HG03103 (cell line): ENCODE data around the gene KCNE5.
"Not testable (repeated sequence)": the region's sequence is repeated elsewhere in the genome, so short reads cannot be mapped to it uniquely, and the experiment has no call there.

Experiments
- ATAC-seq: cut with Tn5 transposase; IDR thresholded peaks from one replicate; pipeline ENCODE4 v1.9.1; 2021; ENCODE audit warnings: low read depth; ENCODE audit not compliant: unreplicated experiment

KCNE5 gene

DNA sequence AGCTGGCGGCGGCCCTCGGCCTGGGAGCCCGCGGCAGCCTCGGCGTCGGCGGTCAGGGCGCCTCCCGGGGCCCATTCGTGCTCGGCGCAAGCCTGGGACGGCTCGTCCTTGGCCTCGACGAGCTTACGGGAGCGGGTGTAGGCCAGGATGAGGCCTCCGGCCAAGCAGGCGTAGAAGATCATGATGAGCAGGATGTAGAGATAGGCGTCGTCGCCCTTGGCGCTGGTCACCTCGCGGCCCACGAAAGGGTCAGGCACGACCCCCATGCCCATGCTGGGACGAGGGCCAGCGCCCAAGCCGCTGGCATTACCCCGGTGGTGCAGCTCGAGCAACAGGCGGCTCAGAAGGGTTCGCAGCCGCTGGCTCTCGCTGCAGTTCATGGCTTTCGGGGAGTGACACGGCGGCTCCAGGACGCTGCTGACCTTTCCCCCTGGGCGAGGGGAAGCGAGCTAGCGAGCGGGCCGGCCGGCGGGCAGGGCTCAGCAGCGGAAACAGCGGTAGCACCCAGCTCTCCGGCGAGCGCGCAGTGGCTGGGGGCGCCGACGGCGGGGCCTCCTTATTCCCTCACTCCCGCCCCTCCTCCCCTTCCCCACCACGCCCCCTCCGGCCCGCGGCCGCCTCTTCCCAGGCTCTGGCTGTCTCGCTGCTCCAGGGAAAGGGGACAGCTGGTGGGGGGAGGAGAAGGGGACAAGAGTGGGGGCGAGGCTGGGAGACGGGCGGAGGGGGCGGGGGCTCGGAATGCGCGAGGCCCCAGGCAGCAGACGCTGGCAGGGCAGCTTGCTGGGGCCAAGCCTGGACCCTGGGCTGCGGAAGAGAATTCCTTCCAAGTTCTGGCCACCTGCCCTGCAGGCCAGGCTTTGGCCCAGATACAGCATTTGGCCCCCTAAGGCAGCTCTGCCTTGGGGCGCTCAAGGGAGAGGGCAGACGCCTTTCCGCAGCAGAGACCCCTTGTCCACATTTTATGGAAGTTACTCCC, at the start of gene KCNE5:
TSS of gene KCNE5 (minus strand) at position 532 of the 976 bp plus-strand sequence. CDS start at position 380, 152 bp downstream.
- ATAC-seq, result no peak

GRCh38 chrX:109672239-109672638, 47.3 kb upstream of the KCNE5 start:
- ATAC-seq, result no peak

DNA sequence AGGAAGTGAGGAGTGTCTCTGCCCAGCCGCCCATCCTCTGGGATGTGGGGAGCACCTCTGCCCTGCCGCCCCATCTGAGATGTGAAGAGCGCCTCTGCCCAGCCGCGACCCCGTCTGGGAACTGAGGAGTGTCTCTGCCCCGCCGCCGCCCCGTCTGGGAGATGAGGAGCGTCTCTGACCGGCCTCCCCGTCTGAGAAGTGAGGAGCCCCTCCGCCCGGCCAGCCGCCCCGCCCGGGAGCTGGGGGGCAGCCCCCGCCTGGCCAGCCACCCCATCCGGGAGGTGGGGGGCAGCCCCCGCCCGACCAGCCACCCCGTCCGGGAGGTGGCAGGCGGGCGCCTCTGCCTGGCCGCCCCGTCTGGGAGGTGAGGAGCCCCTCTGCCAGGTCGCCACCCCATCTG, 46.2 kb upstream of the KCNE5 start:
- not testable (repeated sequence) for ATAC-seq

DNA sequence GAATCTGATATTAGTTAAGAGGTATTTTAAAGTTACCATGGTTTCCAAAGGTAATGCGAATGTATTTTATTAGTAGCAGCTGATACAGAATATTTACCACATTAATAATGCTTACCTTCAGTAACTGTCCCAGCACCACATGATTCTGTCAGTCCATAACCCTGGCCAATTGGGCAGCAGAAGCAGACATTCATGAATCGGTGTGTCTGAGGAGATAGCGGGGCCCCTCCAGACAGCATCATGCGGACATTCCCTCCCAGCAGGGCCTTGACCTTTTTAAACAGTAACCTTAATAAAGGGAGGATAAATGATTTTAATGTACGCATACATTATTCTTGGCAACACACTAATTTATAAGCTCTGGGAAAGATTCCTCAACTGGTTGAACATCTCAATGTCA, 43.0 kb upstream of the KCNE5 start:
- no peak for ATAC-seq

DNA sequence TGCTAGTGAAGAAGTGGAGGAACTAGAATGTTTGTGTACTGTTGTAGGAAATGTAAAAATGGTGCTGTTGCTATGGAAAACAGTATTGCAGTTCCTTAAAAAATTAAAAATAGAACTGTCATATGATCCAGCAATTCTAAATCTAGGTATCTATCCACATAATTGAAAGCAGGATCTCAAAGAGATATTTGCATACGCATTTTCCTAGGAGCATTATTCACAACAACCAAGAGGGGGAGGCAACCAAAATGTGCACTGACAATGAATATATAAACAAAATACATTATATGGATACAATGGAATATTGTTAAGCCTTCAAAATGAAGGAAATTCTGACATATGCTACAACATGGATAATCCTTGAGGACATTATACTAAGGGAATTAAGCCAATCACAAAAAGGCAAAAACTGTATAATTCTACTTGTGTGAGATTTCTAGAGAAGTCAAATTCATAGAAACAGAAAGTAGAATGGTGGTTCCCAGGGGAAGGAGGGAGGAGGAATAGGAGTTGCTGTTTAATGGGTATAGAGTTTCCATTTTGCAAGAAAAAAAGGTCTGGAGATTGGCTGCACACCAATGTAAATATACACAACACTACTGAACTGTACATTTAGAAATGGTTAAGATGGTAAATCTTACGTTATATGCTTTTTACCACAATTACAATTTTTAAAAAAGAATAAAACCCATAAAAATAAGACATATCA, 35.6 kb upstream of the KCNE5 start:
- no peak for ATAC-seq

GRCh38 chrX:109658391-109658790, 33.4 kb upstream of the KCNE5 start:
- ATAC-seq, result no peak

DNA sequence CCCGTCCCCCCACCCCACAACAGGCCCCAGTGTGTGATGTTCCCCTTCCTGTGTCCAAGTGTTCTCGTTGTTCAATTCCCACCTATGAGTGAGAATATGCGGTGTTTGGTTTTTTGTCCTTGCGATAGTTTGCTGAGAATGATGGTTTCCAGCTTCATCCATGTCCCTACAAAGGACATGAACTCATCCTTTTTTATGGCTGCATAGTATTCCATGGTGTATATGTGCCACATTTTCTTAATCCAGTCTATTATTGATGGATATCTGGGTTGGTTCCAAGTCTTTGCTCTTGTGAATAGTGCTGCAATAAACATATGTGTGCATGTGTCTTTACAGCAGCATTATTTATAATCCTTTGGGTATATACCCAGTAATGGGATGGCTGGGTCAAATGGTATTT, 32.4 kb upstream of the KCNE5 start:
- not testable (repeated sequence) for ATAC-seq

- ATAC-seq, result no peak
Measured at GRCh38 chrX:109656774-109657173, 31.8 kb upstream of the KCNE5 start.

GRCh38 chrX:109655502-109656201, 30.7 kb upstream of the KCNE5 start:
- no peak for ATAC-seq

DNA sequence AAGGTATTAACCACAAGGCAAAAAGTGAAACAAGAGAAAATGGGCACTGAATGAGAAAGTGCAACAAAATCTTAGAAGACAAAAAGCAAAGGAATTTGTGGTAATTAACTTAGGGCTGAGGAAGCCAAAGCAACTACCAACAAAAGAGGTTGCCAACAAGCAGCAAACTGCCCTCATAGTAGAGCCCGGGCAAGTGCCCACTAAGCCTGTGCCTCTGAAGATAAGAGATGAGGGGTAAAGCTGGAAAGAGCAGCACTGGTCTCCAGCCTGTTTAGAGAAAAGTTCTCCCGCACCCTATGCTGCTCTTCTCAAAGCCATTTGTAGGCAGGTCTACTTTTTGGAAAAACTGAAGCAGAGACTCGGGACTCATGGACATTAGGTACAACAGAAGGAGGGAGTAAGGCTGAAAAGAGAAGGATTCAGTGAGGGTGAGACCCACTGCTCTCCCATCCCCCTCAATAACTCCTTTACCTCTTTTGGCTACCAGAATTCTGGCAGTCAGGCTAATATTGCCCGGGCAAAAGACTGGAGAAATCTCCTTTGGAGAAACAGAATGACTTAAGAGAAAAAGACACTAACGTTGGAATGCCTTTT, 29.6 kb upstream of the KCNE5 start:
- ATAC-seq, result no peak

- not testable (repeated sequence) for ATAC-seq
Measured at GRCh38 chrX:109644671-109645070, 19.7 kb upstream of the KCNE5 start.

DNA sequence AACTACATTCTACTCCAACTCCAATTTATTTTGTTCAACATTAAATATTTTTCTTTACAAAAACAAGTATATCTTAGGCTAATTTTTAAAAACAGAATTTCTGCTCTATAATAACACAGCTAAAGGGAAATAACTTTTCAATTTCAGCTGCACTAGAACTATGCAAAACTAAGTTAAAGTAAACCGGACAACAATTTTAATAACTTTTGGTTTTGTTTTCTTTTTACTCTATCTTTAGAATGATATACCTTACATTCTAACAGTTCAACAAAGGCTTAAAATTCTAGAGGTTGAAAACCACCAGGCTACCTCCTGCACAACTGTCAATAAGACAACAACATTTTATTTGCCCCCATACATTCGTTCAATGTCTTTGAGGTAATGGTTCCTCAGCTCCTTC, 18.7 kb upstream of the KCNE5 start:
- ATAC-seq, result no peak

- no peak for ATAC-seq
Measured at GRCh38 chrX:109638158-109638557, 13.2 kb upstream of the KCNE5 start.

- not testable (repeated sequence) for ATAC-seq
Measured at GRCh38 chrX:109637477-109637876, 12.5 kb upstream of the KCNE5 start.

- no peak for ATAC-seq
Measured at GRCh38 chrX:109635146-109635545, 10.2 kb upstream of the KCNE5 start.

- no peak for ATAC-seq
Measured at GRCh38 chrX:109632906-109633504, 8.0 kb upstream of the KCNE5 start.

DNA sequence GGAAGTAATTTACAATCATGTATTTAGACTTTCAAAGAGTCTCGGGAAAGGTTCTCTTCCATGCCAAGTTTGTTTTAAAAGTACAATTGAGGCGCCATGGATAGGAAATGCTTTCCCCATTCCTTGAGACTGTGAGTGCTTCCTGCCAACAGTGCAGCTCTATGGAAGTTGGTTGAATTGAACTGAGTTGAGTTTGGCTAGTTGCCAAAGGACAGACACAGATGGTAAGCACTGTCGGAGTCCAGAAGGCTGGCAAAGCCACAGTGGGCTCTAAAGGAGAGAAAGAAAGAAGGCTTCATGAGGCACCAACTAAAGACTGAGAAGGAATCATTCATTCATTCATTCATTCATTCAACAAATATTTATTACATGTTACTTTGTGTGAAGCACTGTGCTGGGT, 4.3 kb upstream of the KCNE5 start:
- no peak for ATAC-seq

- ATAC-seq, result no peak
Measured at GRCh38 chrX:109626637-109627036, 1.7 kb upstream of the KCNE5 start.

- no peak for ATAC-seq
Measured at GRCh38 chrX:109623997-109624396, 975 bp downstream of the KCNE5 start.

GRCh38 chrX:109622270-109622669, 2.7 kb downstream of the KCNE5 start:
- no peak for ATAC-seq
